ENCODE measurements around the gene CEP72.

Gene CEP72

GRCh38 chr5:661891-662750 is 50.0 kb downstream of the CEP72 start:
- DNase-seq = no peak

GRCh38 chr5:662751-663435 is 50.8 kb downstream of the CEP72 start:
- no peak for DNase-seq

- DNase-seq = no peak
Observed at GRCh38 chr5:663436-664342, 51.5 kb downstream of the CEP72 start.

- no peak for DNase-seq
Observed at GRCh38 chr5:664343-664993, 52.3 kb downstream of the CEP72 start.

- DNase-seq = no peak
Observed at GRCh38 chr5:664994-665360, 52.8 kb downstream of the CEP72 start.

- DNase-seq = no peak
Observed at GRCh38 chr5:665541-665955, 53.4 kb downstream of the CEP72 start.

- DNase-seq = no peak
Observed at GRCh38 chr5:665956-666711, 54.0 kb downstream of the CEP72 start.

- no peak for DNase-seq
Observed at GRCh38 chr5:666816-667498, 54.8 kb downstream of the CEP72 start.

GRCh38 chr5:668283-668995 is 56.3 kb downstream of the CEP72 start:
- DNase-seq = no peak

GRCh38 chr5:669111-669841 is 57.1 kb downstream of the CEP72 start:
- peak; percentile 12 for DNase-seq

- DNase-seq = no peak
Observed at GRCh38 chr5:669842-670395, 57.8 kb downstream of the CEP72 start.

- no peak for DNase-seq
Observed at GRCh38 chr5:670396-671270, 58.5 kb downstream of the CEP72 start.

- DNase-seq = peak; percentile 42
Observed at GRCh38 chr5:671459-672328, 59.6 kb downstream of the CEP72 start.

GRCh38 chr5:672329-673160 is 60.4 kb downstream of the CEP72 start:
- peak; percentile 62 for DNase-seq

- DNase-seq = no peak
Observed at GRCh38 chr5:673161-673830, 61.2 kb downstream of the CEP72 start.
